WTC11 (cell line): Measurements from ENCODE around the gene VCAN.

Experiments used
- AFF4 ChIP-seq: sonication (generic); formaldehyde crosslinking; IDR thresholded peaks from 2 replicates; pipeline ENCODE4 v1.8.1; 2023; ENCODE audit warnings: mild to moderate bottlenecking, missing genetic modification reagents, borderline replicate concordance
- CREB1 ChIP-seq: sonication (generic); formaldehyde crosslinking; IDR thresholded peaks from 2 replicates; pipeline ENCODE4 v1.8.0; 2023; ENCODE audit warnings: mild to moderate bottlenecking, missing genetic modification reagents
- CTCF ChIP-seq: fragments of 200-600 bp; IDR thresholded peaks from 2 replicates; pipeline ENCODE4 v1.8.0; 2022; ENCODE audit warnings: antibody characterized with exemption
- E2F1 ChIP-seq: sonication (generic); formaldehyde crosslinking; IDR thresholded peaks from 2 replicates; pipeline ENCODE4 v1.8.0; 2022; ENCODE audit warnings: mild to moderate bottlenecking, missing genetic modification reagents
- E2F4 ChIP-seq: sonication (generic); formaldehyde crosslinking; IDR thresholded peaks from 2 replicates; pipeline ENCODE4 v1.8.1; 2022; ENCODE audit warnings: low read depth, mild to moderate bottlenecking, moderate library complexity, missing genetic modification reagents, borderline replicate concordance
- EMX1 ChIP-seq: fragments of 250-450 bp; sonication (Bioruptor Pico); IDR thresholded peaks from 2 replicates; pipeline ENCODE4 v1.8.0; 2021; ENCODE audit warnings: mild to moderate bottlenecking
- NFE2L1 ChIP-seq: sonication (generic); formaldehyde crosslinking; IDR thresholded peaks from 2 replicates; pipeline ENCODE4 v1.8.1; 2023; ENCODE audit warnings: missing genetic modification reagents
- NFYB ChIP-seq: sonication (generic); formaldehyde crosslinking; conservative IDR thresholded peaks from 2 replicates; pipeline ENCODE4 v1.8.0; 2022; ENCODE audit warnings: low read depth, missing genetic modification reagents
- SP1 ChIP-seq: sonication (generic); formaldehyde crosslinking; conservative IDR thresholded peaks from 2 replicates; pipeline ENCODE4 v1.8.1; 2022; ENCODE audit warnings: missing genetic modification reagents
- STAT6 ChIP-seq: sonication (generic); formaldehyde crosslinking; conservative IDR thresholded peaks from 2 replicates; pipeline ENCODE4 v1.8.1; 2023; ENCODE audit warnings: mild to moderate bottlenecking, low read depth, missing genetic modification reagents, moderate library complexity
- ZNF281 ChIP-seq: sonication (generic); formaldehyde crosslinking; IDR thresholded peaks from 2 replicates; pipeline ENCODE4 v1.8.0; 2023; ENCODE audit warnings: mild to moderate bottlenecking, missing genetic modification reagents
- TF ChIP-seq, protein P1 (sequence below): sonication (generic); formaldehyde crosslinking; IDR thresholded peaks from 2 replicates; pipeline ENCODE4 v1.8.1; 2023; ENCODE audit warnings: mild to moderate bottlenecking, missing genetic modification reagents, moderate library complexity
- TF ChIP-seq, protein P2 (sequence below): fragments of 250-450 bp; sonication (Bioruptor Pico); IDR thresholded peaks from 2 replicates; pipeline ENCODE4 v1.9.0; 2021; ENCODE audit warnings: mild to moderate bottlenecking

GRCh38 chr5:83430130-83431010 lies 41.2 kb upstream of the VCAN start:
- TF ChIP-seq, protein P1, sequence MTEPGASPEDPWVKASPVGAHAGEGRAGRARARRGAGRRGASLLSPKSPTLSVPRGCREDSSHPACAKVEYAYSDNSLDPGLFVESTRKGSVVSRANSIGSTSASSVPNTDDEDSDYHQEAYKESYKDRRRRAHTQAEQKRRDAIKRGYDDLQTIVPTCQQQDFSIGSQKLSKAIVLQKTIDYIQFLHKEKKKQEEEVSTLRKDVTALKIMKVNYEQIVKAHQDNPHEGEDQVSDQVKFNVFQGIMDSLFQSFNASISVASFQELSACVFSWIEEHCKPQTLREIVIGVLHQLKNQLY (CRISPR knock-in tag): no peak
- peak; percentile 77 for TF ChIP-seq CTCF
- no peak for TF ChIP-seq AFF4 (CRISPR knock-in tag)
- no peak for TF ChIP-seq EMX1 (CRISPR knock-in tag)
- TF ChIP-seq NFE2L1 (CRISPR knock-in tag): no peak
- no peak for TF ChIP-seq SP1 (CRISPR knock-in tag)
- no peak for TF ChIP-seq CREB1 (CRISPR knock-in tag)
- no peak for TF ChIP-seq E2F4
- TF ChIP-seq ZNF281 (CRISPR knock-in tag): no peak
- TF ChIP-seq, protein P2, sequence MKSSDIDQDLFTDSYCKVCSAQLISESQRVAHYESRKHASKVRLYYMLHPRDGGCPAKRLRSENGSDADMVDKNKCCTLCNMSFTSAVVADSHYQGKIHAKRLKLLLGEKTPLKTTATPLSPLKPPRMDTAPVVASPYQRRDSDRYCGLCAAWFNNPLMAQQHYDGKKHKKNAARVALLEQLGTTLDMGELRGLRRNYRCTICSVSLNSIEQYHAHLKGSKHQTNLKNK (CRISPR knock-in tag): no peak
- TF ChIP-seq STAT6 (CRISPR knock-in tag): no peak
- no peak for TF ChIP-seq NFYB (CRISPR knock-in tag)
- no peak for TF ChIP-seq E2F1
